ENCODE measurements around the gene CNTROB.
A peak's percentile ranks its signal among the peaks of the same experiment; 100 is the strongest.

Gene CNTROB

GRCh38 chr17:7987112-7987893, 55.3 kb downstream of the CNTROB start:
- no peak for DNase-seq

- peak; percentile 52 to 91 for DNase-seq
Observed at GRCh38 chr17:7988750-7989178, 56.8 kb downstream of the CNTROB start.

DNA sequence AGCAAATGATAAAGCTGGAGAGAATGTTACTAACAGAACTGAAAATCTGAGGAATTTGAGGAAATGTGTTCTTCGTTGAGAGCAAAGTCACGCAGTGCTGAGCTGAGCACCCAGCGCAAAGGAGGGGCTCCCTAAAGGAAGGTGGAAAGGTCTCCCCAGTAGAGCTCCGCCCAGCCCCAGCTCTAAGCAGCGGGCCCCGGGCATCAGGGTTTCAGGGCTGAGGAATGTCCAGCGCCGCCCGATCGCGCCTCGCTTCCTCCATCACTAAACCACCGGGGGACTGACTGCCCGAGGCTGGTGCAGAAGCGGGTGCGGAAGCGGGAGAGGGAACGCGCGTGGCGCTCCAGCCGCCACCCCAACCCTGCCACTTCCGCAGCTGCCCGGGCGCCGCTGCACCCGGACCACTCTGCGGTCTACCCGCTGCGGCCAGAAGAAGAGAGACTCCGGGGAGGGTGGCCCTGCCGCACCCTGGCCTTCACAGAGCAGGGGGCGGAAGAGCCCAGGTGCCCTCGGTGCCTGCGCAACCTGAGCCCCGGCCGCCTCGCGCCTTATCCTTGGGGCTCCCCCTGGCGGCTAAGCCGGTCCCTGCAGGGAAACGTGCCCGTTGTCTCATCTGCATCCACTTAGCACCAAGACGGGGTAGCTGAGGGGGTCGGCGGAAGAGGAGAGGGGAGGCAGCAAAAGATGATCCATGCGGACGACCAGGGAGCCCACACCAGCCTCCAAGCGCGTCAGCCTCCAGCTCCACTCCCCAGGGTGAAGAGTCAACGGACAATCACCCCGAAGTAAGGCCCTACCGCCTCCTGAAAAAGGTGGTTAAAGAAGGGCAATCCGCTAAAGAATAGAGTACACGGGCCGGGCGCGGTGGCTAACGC, 58.0 kb downstream of the CNTROB start:
- DNase-seq: peak; percentile 88 to 91

DNA sequence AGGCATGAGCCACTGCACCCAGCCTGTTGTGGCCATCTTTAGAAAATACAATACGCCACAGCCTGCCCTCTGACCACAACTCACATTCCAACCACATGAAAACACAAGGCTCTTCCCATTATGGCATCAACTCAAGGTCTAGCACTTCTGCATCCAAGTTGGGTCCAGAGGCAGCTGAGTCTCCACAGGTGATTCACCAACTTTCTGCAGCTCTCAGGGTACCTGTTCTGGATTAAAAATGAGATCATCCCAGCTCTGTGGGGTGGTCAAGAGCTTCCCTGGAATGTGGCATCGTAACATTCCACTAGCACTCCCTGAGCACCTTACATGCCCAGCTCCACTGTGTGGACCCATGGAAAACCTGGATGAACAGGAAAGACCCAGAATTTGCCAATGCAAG, 60.5 kb downstream of the CNTROB start:
- DNase-seq: no peak

- DNase-seq: peak; percentile 34 to 66
Observed at GRCh38 chr17:7992924-7993323, 60.9 kb downstream of the CNTROB start.

GRCh38 chr17:7993972-7994589, 62.1 kb downstream of the CNTROB start:
- no peak for DNase-seq

GRCh38 chr17:7995724-7996123, 63.7 kb downstream of the CNTROB start:
- no peak for DNase-seq

GRCh38 chr17:7997186-7997585, 65.2 kb downstream of the CNTROB start:
- peak; percentile 32 to 41 for DNase-seq

Data from CD4-positive, alpha-beta T cell treated with Interleukin-4 for 1 hour (primary cell).